ENCODE data around the gene SCARB1. TPM values are rescaled to one million over a fixed set of nuclear protein-coding genes. Genes with fewer than 3 reads are reported as not detected.
A peak's percentile ranks its signal among the peaks of the same experiment; 100 is the strongest.

Gene SCARB1
- total RNA-seq, 1 donor from 2014 or later = 12.0 TPM

- ATAC-seq = peak; percentile 79
- intact Hi-C loops (cut with micrococcal nuclease) = no loop called here
Observed at GRCh38 chr12:124727264-124727800, 136.3 kb downstream of the SCARB1 start.

More at GRCh38 chr12:124727264-124727800, 136.3 kb downstream of the SCARB1 start:
- DNase-seq = peak; percentile 79

Other genes starting within 250 kb of the SCARB1 start
- gene UBC, start 50.8 kb upstream of the SCARB1 start, total RNA-seq = 1,197 TPM
- gene DHX37, start 125.3 kb upstream of the SCARB1 start, total RNA-seq = 5.0 TPM
- gene BRI3BP, start 129.8 kb upstream of the SCARB1 start, total RNA-seq = 4.2 TPM
- 12.9 TPM for gene AACS, start 201.6 kb upstream of the SCARB1 start, total RNA-seq

Measured in left ventricle myocardium superior (tissue), 1 donor.